ENCODE data around the gene ZNF830. TPM values are rescaled to one million over a fixed set of nuclear protein-coding genes. Genes with fewer than 3 reads are reported as not detected.
"Not testable (repeated sequence)": the region's sequence is repeated elsewhere in the genome, so short reads cannot be mapped to it uniquely, and the experiment has no call there.

ZNF830 gene, protein sequence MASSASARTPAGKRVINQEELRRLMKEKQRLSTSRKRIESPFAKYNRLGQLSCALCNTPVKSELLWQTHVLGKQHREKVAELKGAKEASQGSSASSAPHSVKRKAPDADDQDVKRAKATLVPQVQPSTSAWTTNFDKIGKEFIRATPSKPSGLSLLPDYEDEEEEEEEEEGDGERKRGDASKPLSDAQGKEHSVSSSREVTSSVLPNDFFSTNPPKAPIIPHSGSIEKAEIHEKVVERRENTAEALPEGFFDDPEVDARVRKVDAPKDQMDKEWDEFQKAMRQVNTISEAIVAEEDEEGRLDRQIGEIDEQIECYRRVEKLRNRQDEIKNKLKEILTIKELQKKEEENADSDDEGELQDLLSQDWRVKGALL
- total RNA-seq = 24.6 and 26.1 TPM in 2 replicates

DNA sequence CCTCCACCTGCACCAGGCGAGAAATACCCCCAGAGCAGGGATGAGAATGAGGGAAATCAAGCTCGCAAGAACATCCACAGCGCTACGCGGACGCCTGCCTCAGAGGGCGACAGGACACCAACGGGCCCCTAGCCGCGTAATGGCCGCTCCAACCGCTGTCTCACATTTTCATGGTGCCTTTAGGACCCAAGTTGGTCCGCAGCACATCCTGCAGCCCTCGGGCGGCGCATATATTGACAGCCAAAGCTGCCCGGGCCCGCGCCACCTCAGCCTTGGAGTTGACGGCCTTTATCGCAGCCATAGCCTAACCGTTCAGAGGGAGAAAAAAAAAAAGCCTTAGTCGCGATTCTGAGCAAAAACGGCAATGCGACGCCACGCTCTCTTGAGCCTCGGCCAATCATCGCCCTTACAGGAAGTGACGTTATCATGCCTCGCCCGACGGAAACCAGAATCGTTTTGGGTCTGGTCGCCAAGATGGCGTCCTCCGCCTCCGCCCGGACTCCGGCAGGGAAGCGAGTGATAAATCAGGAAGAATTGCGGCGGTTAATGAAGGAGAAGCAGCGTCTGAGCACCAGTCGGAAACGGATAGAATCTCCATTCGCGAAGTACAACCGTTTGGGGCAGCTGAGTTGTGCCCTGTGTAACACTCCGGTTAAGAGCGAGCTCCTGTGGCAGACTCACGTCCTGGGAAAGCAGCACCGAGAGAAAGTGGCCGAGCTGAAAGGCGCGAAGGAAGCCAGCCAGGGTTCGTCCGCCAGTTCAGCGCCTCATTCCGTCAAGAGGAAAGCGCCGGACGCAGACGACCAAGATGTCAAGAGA lies at the start of gene ZNF830, which contains the start of gene CCT6B:
ZNF830 (plus strand) TSS at position 448 of the 819 bp plus-strand sequence; CDS start at position 475, 27 bp downstream.
CCT6B (minus strand) TSS at position 368 of the 819 bp plus-strand sequence; CDS start at position 301, 67 bp downstream.
- intact Hi-C loops (cut with micrococcal nuclease) = loop anchor here (1.0 to 2.0 kb wide), 2 partner anchors 19 to 625 kb away; partner anchors contain the start of genes AP2B1 and LIG3

DNA sequence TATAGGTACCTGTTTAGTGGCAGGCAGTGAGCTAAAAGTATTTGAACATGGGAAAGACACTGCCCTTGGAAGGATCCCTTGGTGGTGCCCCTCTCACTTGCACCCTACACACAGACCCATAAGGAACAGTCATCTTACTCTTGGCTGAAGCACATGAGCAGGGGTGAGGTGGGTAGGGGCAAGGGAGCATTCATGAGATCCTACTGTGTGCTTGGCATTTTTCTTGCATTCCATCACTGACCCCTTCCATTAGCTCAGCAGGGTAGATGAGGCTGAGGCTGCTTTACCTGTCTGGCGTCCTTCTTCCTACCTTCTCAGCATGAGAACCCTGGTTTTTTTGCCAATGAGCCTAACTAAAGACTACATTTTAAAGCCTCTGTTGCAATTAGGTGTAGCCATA lies 48.3 kb upstream of the ZNF830 start:
- intact Hi-C loops (cut with micrococcal nuclease) = no loop called here

DNA sequence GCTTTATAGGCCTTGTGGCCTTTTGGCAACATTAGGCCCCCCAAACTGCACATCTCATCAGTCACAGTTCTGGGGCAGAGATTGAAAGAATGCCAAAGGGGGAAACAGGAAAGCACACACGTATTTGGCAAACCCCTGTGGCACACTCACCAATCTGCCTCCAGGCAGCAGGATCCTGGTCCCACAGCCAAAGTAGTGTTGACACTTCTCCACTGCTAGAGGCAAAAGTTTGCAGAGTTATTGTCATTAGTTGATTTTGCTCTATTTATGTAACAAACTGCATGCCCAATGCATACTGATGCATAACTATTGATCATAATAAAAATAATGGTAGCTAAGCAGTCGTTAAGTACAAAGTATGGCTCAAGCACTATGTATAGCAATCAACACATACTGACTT lies 45.2 kb upstream of the ZNF830 start:
- intact Hi-C loops (cut with micrococcal nuclease) = no loop called here

DNA sequence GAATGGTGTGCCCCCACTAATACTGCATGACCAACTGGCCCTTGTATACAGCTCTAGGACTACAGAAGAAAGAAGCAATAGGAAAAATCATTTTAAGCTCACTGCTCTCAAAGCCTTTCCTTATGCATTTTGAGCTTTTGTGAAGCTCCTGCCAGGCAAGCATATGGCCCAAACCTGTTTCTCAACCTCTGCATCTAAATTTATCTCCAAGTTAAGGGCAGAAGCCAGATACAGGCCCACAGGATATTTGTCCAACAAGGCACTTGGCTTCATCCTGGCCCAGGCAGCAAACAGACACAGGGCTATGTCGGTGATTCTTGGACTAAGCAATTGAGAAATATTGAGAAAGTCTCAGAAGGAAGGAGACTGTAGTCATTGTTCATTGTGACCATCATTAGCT lies 44.0 kb upstream of the ZNF830 start:
- intact Hi-C loops (cut with micrococcal nuclease) = no loop called here

DNA sequence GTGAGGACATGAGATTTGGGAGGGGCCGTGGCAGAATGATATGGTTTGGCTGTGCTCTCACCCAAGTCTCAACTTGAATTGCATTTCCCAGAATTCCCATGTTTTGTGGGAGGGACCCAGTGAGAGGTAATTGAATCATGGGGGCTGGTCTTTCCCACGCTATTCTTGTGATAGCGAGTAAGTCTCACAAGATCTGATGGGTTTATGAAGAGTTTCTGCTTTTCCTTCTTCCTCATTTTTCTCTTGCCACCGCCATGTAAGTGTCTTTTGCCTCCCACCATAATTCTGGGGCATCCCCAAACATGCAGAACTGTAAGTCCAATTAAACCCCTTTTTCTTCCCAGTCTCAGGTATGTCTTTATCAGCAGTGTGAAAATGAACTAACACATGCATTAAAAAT lies 40.7 kb upstream of the ZNF830 start:
- intact Hi-C loops (cut with micrococcal nuclease) = no loop called here

DNA sequence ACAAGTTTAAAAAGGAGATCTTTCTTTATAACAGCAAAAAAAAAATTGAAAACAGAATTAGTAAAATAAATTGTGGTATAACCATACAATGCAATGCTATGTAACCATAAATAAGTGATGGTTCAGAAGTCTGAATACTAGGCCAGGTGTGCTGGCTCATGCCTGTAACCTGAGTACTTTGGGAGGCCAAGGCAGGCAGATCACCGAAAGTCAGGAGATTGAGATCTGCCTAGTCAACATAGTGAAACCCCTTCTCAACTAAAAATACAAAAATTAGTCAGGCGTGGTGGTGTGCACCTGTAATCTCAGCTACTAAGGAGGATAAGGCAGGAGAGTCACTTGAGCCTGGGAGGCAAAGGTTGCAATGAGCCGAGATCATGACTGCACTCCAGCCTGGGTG lies 34.7 kb upstream of the ZNF830 start:
- intact Hi-C loops (cut with micrococcal nuclease) = no loop called here

DNA sequence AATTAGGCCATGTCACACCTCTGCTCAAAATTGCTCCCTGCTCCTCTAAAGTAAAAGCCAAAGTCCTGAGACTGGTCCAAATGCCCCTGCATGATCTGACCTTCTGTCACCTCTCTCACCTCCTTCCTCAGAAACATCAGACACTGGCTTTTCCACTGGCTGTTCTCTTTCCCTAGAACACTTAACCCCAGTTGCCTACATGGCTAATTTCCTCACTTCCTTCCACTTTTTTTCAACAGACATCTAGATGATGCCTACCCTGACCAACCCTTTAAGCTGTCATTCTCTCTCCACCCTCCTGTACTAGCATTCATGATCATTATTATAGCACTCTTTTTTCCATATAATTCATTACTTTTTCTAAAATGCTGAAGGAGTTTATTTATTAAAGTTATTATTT lies 31.1 kb upstream of the ZNF830 start:
- intact Hi-C loops (cut with micrococcal nuclease) = no loop called here

DNA sequence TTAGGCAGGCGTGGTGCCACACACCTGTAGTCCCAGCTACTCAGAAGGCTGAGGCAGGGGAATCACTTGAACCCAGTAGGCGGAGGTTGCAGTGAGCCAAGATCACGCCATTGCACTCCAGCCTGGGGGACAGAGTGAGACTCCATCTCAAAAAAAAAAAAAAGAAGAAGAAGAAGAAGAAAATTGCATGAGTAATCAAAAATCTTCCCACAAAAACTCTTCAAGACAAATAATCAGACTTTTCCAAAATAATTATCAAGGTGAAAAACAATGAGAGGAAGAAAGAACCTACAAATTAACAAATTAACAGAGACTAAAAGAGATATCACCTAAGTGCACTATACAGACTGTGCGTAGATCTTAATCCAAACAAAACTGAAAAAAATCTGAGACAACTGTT lies 10.6 kb upstream of the ZNF830 start:
- intact Hi-C loops (cut with micrococcal nuclease) = not testable (repeated sequence)

DNA sequence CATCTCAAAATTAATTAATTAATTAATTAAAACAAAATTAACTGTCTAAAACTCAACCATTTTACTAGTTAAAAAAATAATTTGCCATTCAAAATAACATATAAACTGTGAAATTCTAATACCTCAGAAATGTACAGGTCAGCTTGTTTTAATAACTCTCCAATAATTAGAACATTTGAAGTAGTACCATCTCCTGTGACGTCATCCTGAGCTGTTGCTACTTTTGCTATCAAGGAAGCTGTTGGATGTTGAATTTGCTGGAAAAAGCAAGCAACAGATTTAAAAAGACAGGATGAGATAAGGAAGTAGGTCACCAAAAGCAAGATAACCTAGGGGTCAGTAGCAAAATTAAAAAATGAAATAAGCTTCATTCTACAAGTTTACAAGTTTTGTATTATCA lies 2.9 kb upstream of the ZNF830 start:
- intact Hi-C loops (cut with micrococcal nuclease) = no loop called here

DNA sequence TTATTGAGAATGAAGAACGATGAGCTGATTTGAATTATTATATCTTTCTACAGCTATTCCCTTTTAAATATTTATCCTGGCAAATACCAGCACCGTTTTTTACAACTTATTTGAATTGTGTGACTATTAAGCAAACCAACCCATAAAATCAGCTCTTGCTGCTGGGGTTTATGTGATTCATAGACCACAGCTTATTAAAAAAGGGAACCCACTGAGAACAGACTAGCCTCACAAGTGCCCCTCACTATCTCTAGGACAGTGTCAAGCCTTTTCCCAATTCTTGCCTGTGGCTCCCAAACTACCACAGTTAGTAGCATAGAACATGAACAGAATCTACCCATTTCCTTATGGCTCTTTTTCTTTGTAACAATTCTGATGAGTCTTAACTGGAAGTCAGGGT lies 12.8 kb downstream of the ZNF830 start:
- intact Hi-C loops (cut with micrococcal nuclease) = no loop called here

DNA sequence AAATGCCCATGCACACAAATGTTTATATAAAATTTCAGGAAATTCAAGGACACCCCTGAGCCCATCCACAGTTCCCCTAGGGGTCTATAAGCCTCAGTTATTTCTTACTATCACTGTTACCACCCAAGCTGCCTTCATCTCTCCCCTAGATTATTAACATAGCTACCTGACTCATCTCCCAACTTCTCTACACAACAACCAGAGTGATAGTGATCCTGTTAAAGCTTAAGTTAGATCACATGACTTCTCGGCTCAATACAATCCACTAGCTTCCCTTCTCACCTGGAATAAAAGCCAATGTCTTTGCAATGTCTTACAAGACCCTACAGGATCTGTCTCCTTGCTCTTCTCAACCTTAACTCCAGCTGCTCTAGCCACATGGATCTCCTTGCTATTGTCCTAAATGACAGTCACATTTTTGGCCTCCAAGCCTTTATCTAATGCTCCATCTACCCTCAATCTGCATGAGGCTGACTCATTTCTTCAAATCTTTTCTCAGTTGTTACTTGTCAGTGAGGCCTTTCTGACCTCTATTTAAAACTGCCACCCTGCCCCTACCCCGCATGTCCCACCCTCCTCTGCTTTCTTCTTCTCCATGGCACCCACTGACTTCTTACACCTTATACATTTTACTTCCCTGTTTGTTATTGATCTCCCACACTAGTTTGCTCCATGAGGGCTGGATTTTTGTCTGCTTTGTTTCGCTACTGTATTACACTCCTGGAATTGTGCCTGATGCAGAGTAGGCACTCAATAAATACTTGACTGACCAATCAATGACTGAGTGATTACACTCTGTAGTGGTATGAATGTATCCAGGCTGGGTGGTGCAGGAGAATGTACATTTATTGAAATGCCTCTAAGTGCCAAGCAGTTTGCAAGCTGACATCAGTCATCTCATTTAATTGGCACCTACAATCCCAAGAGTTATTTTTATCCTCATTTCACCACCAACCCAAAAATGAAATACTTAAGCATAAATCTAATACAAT lies 13.8 kb downstream of the ZNF830 start:
- intact Hi-C loops (cut with micrococcal nuclease) = no loop called here

DNA sequence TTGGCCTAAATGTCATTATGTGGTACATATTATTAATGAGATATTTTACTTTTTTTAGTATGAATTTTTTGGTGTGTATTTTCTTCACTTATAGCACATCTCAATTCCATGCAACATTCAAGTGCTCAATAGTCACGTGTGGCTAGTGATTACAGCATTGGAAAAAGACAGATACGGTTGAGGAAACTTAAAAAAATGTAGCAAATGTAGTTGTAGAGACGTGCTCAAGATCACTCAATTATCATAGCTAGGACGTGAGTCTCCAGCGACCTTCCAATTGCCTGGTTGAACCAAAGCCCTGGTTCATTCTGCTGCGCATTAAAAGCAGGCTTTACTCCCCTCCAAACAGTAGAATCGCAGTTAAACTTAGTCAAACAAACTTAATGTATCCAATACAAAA lies 17.8 kb downstream of the ZNF830 start:
- intact Hi-C loops (cut with micrococcal nuclease) = no loop called here

DNA sequence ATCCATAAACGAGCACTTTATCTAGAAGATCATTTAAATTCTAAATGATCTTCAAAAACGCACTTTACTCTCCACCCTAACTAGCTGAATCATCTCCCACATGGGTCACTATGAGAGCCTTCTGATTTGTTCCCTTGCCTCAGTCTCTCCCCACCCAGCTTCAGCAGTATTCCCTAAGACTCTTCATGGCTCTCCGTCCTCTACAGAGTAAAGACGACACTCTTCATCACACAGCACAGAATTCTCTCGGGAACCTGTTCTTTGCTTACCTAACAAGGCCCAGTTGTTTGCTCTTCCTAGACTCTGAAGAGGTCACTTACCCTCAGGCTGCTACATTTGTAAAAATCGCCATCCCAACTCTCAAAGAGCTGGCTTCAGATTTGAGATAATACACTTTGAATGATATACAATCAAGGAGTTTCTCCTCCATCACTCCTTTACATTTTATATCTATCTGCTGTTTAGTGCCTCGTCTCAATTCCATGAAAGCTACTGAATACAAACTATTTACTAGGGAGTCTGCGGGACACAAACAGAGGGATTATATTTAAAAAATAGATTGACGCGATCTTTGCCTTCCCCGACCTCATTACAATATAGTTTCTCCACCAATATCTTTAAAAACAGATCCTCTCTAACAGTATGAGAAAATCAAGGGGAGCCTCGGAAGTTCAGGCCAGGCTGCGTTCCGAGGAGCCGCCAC lies 18.5 kb downstream of the ZNF830 start:
- intact Hi-C loops (cut with micrococcal nuclease) = loop anchor here (1.0 to 5.0 kb wide), 6 partner anchors 18 to 829 kb away; partner anchors contain the start of genes CCT6B, RAD51D, TAF15 and ZNF830

DNA sequence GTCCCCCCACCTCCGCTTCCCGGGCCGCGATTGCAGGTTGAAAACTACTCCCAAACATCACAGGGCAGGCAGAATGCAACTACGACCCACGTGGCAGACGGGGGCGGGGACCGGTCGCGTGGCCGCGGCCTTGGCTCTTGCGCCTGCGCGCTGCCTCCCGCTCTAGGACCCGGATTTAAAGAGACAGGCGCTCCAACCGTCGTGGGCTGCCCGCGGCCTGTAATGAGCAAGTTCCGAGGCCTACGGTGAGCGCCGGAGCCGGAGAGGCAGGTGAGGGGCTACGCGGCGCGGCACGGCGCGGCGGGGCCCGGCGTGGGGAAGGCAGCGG lies 19.0 kb downstream of the ZNF830 start, which contains the start of gene LIG3:
LIG3 (plus strand) TSS at position 160 of the 328 bp plus-strand sequence. CDS start 2,494 bp downstream, outside the sequence.
- intact Hi-C loops (cut with micrococcal nuclease) = loop anchor here (1.0 to 5.0 kb wide), 6 partner anchors 19 to 828 kb away; partner anchors contain the start of genes CCT6B, RAD51D, TAF15 and ZNF830

DNA sequence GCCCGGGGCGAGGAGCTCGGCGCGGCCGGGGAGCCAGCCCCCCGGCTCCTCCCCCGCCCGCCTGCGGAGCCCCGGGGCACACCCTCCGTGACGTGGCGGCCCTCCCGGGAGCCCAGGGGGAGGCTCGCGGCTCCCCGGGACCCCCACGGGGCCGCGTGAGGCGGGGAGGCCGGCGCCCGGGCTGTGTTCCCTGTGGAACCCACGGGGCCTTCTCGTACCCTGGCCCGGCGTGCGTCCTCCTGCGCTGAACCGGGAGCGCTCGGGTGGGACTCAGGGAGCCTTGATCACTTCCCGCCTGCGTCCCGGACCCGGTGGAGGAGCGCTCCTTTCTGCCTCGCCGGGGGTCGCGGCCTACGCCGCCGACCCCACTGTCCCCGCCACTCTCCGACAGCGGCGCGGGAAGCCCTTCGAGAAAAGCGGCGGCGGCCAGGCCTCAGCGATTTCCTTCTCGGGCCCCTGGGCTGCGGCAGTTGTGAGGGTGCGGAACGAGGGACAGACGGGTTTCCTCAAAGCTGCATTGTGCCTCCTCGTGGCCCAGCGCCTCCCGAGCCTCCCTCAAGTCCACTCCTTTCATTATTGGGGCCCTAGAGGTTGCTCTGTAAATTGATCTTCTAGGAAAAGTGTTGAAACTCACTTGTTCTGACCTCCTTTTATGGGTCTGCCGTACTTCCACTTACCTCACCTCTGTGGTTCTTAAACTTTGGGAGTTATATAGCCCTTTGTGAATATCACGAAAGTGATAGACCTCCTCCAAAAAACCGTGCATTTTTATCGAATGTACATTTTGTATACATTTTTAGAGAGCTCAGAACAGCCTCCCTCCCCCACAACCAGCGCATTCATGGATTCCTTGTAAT lies 19.6 kb downstream of the ZNF830 start:
- intact Hi-C loops (cut with micrococcal nuclease) = loop anchor here (1.0 to 5.0 kb wide), 8 partner anchors 20 to 828 kb away; partner anchors contain the start of genes CCT6B, RAD51D, RFFL and TAF15

DNA sequence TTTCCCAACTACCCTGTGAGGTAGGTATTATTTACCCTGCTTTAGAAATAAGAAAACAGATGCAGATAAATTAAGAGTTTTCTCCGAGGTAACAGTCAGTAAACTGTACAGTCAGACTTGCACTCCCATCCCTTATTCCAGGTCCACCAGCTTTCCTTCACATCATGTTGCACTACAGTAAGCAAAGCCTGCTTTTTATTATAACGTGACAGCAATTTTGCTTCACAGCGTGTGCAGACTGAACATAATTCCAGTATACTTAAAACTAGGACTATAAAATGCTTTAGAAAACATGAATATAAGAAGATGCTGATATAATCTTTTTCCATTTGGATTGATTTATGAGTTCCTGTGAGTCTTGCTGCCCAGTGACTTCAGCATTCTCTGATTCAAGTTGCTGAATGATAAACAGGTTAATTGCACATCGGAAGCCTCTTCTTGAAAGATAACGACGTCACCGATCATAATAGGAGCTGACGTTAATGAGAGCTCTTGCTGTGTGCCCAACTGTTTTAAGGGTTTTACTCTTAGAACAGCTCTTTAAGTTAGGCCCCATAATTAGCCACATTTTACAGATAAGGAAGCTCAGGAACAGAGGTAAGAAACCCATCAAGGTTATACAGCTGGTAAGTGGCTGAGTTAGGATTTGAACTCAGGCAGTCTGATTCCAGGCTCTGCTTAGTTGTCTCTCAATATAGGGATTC lies 20.4 kb downstream of the ZNF830 start:
- intact Hi-C loops (cut with micrococcal nuclease) = loop anchor here (1.0 to 5.0 kb wide), 5 partner anchors 34 to 827 kb away; partner anchors contain the start of genes RFFL and TAF15

DNA sequence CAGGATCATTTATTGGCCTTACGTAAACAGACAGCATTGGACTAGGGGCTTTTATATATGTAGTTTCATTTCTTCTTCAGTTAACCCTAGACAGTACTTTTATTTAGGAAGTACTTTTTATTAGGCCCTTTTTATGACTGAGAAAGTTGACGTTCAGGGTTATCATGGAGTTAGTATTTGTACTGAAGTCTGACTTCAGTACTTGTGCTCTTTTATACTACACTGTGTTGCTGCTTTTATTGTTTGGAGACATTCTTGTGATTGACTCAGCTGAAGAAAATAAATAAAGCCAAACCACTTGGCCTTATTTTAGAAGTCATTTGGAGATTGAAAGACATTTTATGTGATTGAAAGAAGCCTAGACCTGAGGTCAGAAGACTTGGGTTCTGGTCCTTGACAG lies 25.9 kb downstream of the ZNF830 start:
- intact Hi-C loops (cut with micrococcal nuclease) = no loop called here

DNA sequence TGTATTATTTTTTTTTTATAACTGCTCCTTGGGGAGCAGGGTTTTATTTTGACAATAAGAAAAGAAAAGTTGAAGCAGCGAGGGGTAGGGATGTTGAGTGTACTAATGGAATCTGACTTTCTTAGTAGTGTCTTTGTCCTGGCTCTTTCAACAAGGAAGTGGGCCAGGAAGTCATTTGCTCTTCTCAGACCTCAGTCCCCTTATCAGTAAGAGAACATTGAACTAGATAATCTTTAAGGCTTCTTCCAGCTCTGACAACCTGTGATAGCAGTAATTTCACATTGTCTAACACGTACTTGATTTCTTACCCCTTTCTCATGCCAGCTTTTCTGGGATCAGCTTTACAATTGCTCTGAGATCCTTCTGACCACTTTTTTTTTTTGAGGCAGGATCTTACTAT lies 27.3 kb downstream of the ZNF830 start:
- intact Hi-C loops (cut with micrococcal nuclease) = no loop called here

Measured in T-helper 2 cell treated with Interferon-gamma antibody and Interleukin-4, amounts not matched to agents 100 ng/mL and 5 ng/mL, for 36 hours (primary cell).